Ramos (cell line): ENCODE results near the gene KRT9.
"Not testable (repeated sequence)": the region's sequence is repeated elsewhere in the genome, so short reads cannot be mapped to it uniquely, and the experiment has no call there.

Experiments used
- in situ Hi-C: fragments of 300-500 bp; cut with MboI; formaldehyde crosslinking; loops from one replicate; pipeline ENCODE4 v1.14.3; 2022; ENCODE audit warnings: low sequenced_read_pairs; ENCODE audit not compliant: unreplicated experiment

Gene KRT9

GRCh38 chr17:41547921-41548843 lies 23.7 kb downstream of the KRT9 start:
- in situ Hi-C loops = no loop called here

- in situ Hi-C loops = no loop called here
Observed at GRCh38 chr17:41547378-41547841, 24.4 kb downstream of the KRT9 start.

DNA sequence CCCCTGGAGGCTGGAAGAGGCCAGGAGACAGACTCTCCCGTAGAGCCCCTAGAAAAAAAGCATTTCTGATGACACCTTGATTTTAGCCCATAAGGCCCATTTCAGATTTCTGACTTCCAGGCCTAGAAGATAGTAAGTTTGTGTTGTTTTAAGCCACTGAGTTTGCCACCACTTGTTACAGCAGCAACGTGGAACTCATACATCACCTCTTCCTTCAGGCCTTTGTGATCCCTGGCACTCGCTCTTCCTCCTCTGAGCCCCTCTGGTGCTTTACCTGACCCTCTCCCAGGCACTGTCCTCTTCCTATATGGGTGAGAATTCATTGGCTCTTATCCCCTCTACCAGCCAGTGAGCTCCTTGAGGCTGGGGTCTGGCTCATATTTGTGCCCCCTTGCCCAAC lies 25.0 kb downstream of the KRT9 start:
- in situ Hi-C loops = no loop called here

GRCh38 chr17:41545829-41546410 lies 25.9 kb downstream of the KRT9 start:
- in situ Hi-C loops = no loop called here

GRCh38 chr17:41544935-41545334 lies 26.9 kb downstream of the KRT9 start:
- in situ Hi-C loops = no loop called here

DNA sequence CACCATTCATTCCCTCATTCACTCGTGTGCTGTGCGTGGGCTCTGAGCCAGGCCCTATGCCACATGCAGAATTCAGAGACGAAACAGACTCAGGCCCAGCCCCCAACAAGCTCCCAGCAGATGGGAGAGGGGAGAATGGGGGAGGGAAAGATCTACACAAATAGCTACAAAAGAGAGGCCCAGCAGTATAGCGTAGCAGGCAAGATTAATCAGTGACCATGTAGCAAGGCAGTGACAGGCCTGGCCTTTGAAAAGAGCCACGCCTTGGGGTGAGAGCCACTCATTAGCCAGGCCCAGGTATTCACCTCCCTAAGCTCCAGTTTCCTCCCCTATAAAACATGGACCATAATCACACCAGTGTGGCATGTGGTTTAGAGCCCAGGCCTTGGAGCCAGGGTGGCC lies 27.4 kb downstream of the KRT9 start:
- in situ Hi-C loops = no loop called here

GRCh38 chr17:41542786-41543185 lies 29.1 kb downstream of the KRT9 start:
- in situ Hi-C loops = not testable (repeated sequence)

- in situ Hi-C loops = no loop called here
Observed at GRCh38 chr17:41542357-41542756, 29.5 kb downstream of the KRT9 start.

DNA sequence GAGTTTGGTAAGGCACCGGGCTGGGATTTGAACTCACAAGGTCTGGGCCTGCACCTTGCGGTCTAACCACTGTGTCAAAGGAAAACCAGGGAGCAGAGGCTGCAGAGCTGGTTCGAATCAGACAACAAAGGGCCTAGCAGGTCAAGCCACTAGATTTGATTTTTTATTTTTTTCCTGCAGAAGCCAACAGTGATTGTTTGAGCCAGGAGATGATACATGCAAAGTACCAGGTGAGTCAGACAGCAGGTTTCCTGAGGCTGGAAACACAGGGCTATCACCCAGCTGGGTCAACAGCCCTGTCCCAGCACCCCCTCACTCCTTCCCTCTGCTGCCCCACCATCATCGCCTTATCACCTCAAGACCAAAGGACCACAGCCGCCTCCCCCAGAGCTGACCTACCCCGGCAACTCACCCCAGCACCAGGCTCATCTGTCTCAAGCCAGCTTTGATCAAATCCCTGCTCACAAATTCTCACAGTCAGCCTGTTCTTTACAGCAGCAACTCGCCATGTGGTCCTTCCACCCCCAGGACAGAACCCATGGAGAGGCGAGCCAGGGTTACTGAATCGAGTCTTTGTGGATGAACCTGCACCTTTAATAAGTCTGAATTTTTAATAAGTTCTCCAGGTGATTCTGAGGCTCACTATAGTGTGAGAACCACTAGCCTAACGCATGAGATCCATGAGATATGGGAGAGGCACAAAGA lies 30.8 kb downstream of the KRT9 start:
- in situ Hi-C loops = no loop called here

- in situ Hi-C loops = no loop called here
Observed at GRCh38 chr17:41539979-41540701, 31.7 kb downstream of the KRT9 start.

DNA sequence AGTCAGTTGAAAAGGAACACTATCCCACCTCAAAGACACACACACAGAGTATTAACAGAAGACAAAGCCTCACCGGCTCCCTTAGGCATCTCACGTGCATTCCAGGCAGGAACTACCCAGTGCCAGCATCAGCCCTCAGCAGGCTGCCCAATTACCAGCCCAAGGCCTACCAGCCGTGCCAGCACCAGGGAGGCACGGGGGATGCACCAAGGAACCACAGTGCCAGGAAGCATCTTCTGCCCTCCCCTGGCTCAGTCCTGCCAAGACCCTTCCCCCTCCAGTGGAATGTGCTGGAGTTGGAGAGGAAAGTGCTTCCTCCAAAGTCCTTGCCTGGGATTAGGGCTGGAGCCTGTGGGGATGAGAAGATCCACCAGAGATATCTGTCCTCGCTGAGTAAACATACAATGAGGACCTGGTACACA lies 32.8 kb downstream of the KRT9 start:
- in situ Hi-C loops = no loop called here

GRCh38 chr17:41538565-41538991 lies 33.3 kb downstream of the KRT9 start:
- in situ Hi-C loops = no loop called here

DNA sequence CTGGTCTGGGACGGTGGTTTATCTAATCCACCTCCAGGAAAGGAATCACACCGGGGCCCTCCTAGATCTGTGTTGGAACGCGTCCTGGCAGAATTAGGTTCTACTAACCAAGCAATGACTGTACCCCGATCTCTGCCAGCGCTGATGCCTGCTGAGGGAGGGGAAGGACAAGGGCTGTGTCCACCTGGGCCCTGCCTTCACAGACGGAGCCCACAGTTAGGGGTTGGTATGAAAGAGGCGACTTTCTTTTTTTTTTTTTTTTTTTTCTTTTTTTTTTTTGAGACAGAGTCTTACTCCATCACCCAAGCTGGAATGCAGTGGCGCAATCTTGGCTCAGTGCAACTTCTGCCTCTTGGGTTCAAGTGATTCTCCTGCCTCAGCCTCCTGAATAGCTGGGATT lies 33.9 kb downstream of the KRT9 start:
- in situ Hi-C loops = no loop called here

DNA sequence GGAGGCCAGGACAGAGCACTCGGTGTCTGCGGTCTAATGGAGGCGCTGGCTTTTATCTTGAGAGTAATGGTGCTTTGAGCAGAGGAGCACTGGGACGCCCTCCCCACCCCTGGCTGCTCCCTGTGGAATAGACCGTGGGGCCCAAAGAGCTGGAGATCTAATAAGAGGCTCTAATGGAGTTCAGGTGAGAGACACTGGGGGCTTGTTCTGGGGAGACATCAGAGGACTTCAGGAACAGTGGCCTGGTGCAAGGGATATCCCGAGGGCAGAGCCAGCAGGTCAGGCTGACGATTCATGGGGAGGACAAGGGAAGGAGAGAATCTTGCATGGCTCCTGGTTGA lies 34.3 kb downstream of the KRT9 start:
- in situ Hi-C loops = no loop called here

- in situ Hi-C loops = no loop called here
Observed at GRCh38 chr17:41536741-41537613, 34.9 kb downstream of the KRT9 start.

DNA sequence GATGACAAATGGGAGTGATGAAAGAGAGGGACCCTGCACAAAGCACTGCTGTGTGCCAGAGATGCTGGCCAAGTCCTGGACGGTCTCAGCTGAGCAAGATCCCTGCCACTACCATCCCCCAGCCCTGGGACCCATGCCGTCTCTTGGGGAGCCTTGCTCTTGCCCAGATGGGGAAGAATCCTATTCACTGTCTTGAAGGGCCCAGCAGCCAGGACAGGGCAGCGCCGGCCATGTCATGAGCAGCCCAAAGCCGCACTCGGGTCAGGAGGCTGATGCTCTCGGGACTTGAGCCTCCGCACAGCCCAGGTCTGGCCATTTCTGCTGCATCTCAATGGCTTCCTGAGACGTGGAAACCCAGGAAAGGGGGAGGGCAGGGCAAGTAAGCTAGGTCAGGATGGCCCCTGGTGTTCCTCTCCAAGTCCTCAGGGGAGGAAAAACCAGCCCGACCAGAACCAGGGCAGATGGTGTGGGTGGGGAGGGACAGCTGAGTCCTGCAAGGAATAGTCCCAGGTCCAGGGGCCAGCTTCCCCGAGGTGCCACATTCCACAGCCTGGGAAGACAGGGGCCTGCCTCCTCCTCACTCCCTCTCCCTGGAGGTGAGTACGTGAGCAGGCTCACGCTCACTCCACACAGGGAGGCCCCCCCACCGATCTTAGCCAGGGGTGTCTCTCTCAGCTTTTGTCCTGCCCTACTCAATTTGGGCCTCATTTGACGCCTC lies 35.9 kb downstream of the KRT9 start:
- in situ Hi-C loops = no loop called here

GRCh38 chr17:41534899-41535546 lies 36.8 kb downstream of the KRT9 start:
- in situ Hi-C loops = no loop called here

DNA sequence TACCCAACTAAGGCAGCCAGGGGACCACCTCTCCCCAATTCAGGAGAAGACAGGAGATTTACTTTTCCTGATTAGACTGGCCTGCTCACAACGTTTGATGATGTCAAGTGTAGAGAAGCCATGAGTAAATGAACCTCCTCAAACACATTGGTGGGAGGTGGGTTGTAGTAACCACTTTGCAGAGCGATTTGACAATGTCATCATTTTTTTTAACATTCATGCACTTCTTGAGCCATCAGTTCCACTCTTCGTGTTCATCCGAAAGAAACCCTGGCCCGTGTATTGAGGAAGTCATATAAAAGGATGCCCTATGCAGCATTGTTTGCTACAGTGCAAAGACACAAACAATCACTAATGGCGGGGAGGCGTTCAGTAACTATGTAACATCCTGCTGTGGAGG lies 38.2 kb downstream of the KRT9 start:
- in situ Hi-C loops = no loop called here
